ENCODE measurements around the gene FDXR. TPM values are rescaled to one million over a fixed set of nuclear protein-coding genes. Genes with fewer than 3 reads are reported as not detected.

FDXR gene
- total RNA-seq, 6 experiments from 2014 or later: 7.7 to 18.7 (median 8.6) TPM

DNA sequence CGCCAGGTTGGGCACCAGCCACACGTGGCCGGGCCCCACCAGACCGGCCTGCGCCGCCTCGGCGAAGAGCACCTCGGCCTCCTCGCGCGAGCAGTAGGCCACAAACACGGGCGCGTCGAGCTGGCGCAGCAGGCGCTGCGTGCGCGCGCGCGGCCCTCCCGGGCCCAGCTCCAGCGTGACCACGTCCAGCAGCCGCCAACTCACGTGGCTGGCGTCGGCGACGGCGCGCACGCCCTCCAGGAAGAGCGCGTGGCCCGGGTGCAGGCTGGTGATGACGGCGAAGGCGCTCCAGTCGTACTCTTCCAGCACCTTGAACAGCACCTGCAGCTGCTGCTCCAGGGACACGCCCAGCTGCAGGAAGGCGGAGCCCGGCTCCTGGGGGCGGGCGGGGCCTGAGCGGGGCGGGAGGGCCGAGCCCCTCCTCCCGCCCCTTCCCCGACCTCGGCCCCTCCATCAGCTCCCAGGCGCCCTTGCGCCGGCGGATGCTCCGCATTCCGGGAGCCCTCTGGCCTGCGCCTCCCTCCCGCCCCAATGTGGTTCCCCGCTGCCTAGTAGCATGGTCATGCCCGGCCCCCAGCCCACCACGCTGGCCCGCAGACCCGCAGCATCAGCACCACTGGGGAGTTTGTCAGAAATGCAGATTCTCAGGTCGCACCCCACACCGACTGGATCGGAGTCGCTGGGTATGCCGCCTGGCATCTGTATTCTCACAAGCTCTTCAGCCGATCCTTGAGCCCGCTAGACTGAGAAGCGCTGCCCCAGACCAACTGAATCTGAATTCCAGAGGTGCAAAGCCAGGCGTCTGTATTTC lies 20.4 kb downstream of the FDXR start:
- no CpG with 5 or more reads among the region's 76 CpGs for WGBS (ENCODE audit: insufficient coverage, low coverage, low lambda C conversion rate, missing lambda C conversion rate)
- intact Hi-C loops (cut with DNase I): no loop called here
- ATAC-seq (peak in 3 of 4 donors; percentile 17 to 23 (median 23)), DNase-seq (no peak)
- Histone ChIP-seq H3K4me3 (no peak overlapping the region), H3K36me3 (no peaks in the 10 kb centered on the region), H3K4me1 (no peaks in the 10 kb centered on the region), H3K9me3 (no peaks in the 10 kb centered on the region), H3K27ac (no peak overlapping the region), H3K27me3 (peaks cover 0 to 7% of the 10 kb centered on the region in 2 donors)
- TF ChIP-seq, protein P1, sequence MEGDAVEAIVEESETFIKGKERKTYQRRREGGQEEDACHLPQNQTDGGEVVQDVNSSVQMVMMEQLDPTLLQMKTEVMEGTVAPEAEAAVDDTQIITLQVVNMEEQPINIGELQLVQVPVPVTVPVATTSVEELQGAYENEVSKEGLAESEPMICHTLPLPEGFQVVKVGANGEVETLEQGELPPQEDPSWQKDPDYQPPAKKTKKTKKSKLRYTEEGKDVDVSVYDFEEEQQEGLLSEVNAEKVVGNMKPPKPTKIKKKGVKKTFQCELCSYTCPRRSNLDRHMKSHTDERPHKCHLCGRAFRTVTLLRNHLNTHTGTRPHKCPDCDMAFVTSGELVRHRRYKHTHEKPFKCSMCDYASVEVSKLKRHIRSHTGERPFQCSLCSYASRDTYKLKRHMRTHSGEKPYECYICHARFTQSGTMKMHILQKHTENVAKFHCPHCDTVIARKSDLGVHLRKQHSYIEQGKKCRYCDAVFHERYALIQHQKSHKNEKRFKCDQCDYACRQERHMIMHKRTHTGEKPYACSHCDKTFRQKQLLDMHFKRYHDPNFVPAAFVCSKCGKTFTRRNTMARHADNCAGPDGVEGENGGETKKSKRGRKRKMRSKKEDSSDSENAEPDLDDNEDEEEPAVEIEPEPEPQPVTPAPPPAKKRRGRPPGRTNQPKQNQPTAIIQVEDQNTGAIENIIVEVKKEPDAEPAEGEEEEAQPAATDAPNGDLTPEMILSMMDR (IDR thresholded peaks at IDR 0.05): no peak
- TF ChIP-seq POLR2A (IDR thresholded peaks at IDR 0.05): no peak

DNA sequence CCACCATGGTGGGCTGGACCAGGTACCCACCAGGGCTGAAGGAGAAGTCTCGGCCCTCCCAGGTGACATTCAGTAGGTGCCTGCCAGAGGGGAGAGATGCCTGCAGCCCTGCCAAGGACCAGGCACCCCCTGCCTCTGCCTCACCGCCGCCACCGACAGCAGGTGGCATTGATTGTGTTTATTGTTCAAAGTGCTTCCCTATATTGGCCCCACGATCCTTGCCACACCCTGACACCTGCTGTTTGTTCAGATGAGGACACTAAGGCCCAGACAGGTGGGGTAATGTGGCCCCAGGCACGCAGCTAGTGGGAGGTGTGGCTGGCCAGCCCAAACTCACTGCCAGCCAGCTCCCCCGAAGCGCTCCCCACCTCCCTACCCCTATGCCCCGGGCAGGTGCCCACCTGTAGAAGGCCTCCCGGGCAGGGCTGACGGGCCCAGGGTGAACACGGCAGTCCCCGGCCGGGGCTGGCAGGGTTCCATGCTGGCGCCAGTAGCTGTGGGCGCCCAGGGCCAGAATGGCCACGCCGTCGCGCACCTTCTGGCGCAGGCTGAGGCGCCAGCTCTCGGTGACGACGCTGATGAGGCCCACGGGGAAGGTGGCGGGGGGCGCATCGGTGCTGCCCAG lies 21.1 kb downstream of the FDXR start:
- Histone ChIP-seq H3K9me3 (no peaks in the 10 kb centered on the region), H3K4me3 (no peak overlapping the region), H3K4me1 (no peaks in the 10 kb centered on the region), H3K36me3 (no peaks in the 10 kb centered on the region), H3K27ac (no peak overlapping the region), H3K27me3 (peaks cover 0 to 7% of the 10 kb centered on the region in 2 donors)
- WGBS (ENCODE audit: insufficient coverage, low coverage, low lambda C conversion rate, missing lambda C conversion rate): no CpG with 5 or more reads among the region's 29 CpGs
- intact Hi-C loops (cut with DNase I): no loop called here
- ATAC-seq (no peak), DNase-seq (no peak)
- TF ChIP-seq, protein P1 (IDR thresholded peaks at IDR 0.05): no peak
- TF ChIP-seq POLR2A (IDR thresholded peaks at IDR 0.05): no peak

DNA sequence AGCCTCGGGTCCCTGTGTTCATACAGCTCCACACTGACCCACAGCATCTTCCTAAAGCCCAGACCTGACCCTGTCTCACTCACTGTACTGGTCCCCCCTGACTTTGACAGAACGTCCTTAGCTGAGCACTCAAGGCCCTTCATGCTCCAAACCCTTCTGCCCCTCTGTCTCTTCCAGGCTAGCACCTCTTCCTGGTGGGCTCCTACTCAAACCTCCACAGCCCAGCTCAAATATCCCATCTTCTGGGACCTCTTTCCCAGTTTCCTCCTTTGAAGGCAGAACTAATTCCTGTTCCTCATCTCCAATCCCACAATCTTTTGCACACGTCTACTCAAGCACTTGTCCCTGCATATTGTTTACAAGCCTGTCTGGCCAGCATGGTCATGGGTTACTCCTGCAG lies 21.9 kb downstream of the FDXR start:
- DNase-seq: no peak
- H3K9me3 ChIP-seq: no peaks in the 10 kb centered on the region
- H3K27me3 ChIP-seq: peaks cover 0 to 7% of the 10 kb centered on the region in 2 donors
- intact Hi-C loops (cut with DNase I): no loop called here
- TF ChIP-seq, protein P1 (IDR thresholded peaks at IDR 0.05): no peak
- no peak for TF ChIP-seq POLR2A (IDR thresholded peaks at IDR 0.05)
- H3K36me3 ChIP-seq: no peaks in the 10 kb centered on the region
- no peak overlapping the region for H3K4me3 ChIP-seq
- no peak overlapping the region for H3K27ac ChIP-seq
- H3K4me1 ChIP-seq: no peaks in the 10 kb centered on the region
- 24% methylated on average over 2 of the region's 3 CpGs for whole genome bisulfite sequencing (ENCODE audit: insufficient coverage, low coverage, low lambda C conversion rate, missing lambda C conversion rate)
- ATAC-seq: no peak

DNA sequence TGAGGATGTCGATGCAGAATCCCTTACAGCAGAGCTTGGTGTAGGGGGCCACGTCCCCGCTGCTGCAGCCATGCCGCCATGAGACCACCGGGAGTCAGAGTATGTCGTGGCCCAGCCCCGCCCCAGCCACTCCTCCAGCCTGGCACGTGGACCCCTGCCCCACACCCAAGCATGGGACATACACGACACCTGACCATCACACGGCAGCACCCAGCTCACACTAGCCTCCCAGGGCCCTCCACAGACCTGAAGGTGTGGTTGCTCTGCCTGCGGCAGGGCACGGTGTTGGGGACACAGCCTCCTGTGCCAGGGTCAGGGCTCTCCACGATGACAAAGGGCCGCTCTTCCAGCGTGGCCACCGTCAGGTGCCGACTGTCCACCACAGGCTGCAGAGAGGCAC lies 22.5 kb downstream of the FDXR start:
- WGBS (ENCODE audit: insufficient coverage, low coverage, low lambda C conversion rate, missing lambda C conversion rate): 100% methylated on average over 2 of the region's 17 CpGs
- Histone ChIP-seq H3K27ac (no peak overlapping the region), H3K9me3 (no peaks in the 10 kb centered on the region), H3K4me3 (no peak overlapping the region), H3K36me3 (no peaks in the 10 kb centered on the region), H3K27me3 (peaks cover 0 to 7% of the 10 kb centered on the region in 2 donors), H3K4me1 (no peaks in the 10 kb centered on the region)
- DNase-seq (no peak), ATAC-seq (no peak)
- intact Hi-C loops (cut with DNase I): no loop called here
- no peak for TF ChIP-seq POLR2A (IDR thresholded peaks at IDR 0.05)

All from right lobe of liver (tissue), 6 donors.